ENCODE measurements around the gene MIER2. TPM values are rescaled to one million over a fixed set of nuclear protein-coding genes. Genes with fewer than 3 reads are reported as not detected.

MIER2 gene
- polyA plus RNA-seq, 1 donor from 2014 or later: 16.0 TPM

- Histone ChIP-seq H3K9me2 (ENCODE audit: insufficient read depth, low read length) (no peaks in the 10 kb centered on the region), H3K79me2 (replicated peaks; ENCODE audit: insufficient read depth, low read length) (no peaks in the 10 kb centered on the region), H3F3A (ENCODE audit: insufficient read depth, low read length, poor library complexity, severe bottlenecking) (no peaks in the 10 kb centered on the region), H3K36me3 (ENCODE audit: insufficient read depth, low read length) (peaks cover 16% of the 10 kb centered on the region), H3K4me3 (ENCODE audit: low read length) (no peak overlapping the region), H4K20me1 (ENCODE audit: insufficient read depth) (no peaks in the 10 kb centered on the region), H3K9ac (ENCODE audit: low read length) (no peak overlapping the region), H3K9me3 (ENCODE audit: low read length) (peaks cover 11% of the 10 kb centered on the region), H3K4me2 (ENCODE audit: low read length) (no peak overlapping the region), H3K27ac (ENCODE audit: low read length) (no peak overlapping the region), H3K27me3 (ENCODE audit: insufficient read depth, low read depth, low read length) (no peaks in the 10 kb centered on the region), H2AFZ (ENCODE audit: low read depth, low read length) (no peak overlapping the region)
- TF ChIP-seq EZH2 (IDR thresholded peaks at IDR 0.05; ENCODE audit: borderline replicate concordance, insufficient read depth, low read length, poor library complexity, severe bottlenecking) (no peak), TAF1 (IDR thresholded peaks at IDR 0.05; ENCODE audit: low read depth) (no peak), REST (IDR thresholded peaks at IDR 0.05; ENCODE audit: borderline replicate concordance) (no peak), CTCF (IDR thresholded peaks at IDR 0.05; ENCODE audit: poor library complexity, severe bottlenecking) (no peak), POLR2AphosphoS5 (IDR thresholded peaks at IDR 0.05) (no peak), SMC3 (conservative IDR thresholded peaks at IDR 0.05; ENCODE audit: poor library complexity) (no peak)
Observed at GRCh38 chr19:317710-318508, 26.7 kb downstream of the MIER2 start.

- Histone ChIP-seq H2AFZ (ENCODE audit: low read depth, low read length) (no peak overlapping the region), H3K4me2 (ENCODE audit: low read length) (no peak overlapping the region), H3F3A (ENCODE audit: insufficient read depth, low read length, poor library complexity, severe bottlenecking) (no peaks in the 10 kb centered on the region), H3K4me3 (ENCODE audit: low read length) (no peak overlapping the region), H3K27me3 (ENCODE audit: insufficient read depth, low read depth, low read length) (no peaks in the 10 kb centered on the region), H4K20me1 (ENCODE audit: insufficient read depth) (no peaks in the 10 kb centered on the region), H3K36me3 (ENCODE audit: insufficient read depth, low read length) (peaks cover 10% of the 10 kb centered on the region), H3K9ac (ENCODE audit: low read length) (no peak overlapping the region), H3K9me3 (ENCODE audit: low read length) (peaks cover 4% of the 10 kb centered on the region), H3K79me2 (replicated peaks; ENCODE audit: insufficient read depth, low read length) (no peaks in the 10 kb centered on the region), H3K9me2 (ENCODE audit: insufficient read depth, low read length) (no peaks in the 10 kb centered on the region), H3K27ac (ENCODE audit: low read length) (no peak overlapping the region)
- TF ChIP-seq TAF1 (IDR thresholded peaks at IDR 0.05; ENCODE audit: low read depth): no peak
- no peak for TF ChIP-seq EP300 (conservative IDR thresholded peaks at IDR 0.05; ENCODE audit: poor library complexity, severe bottlenecking)
Observed at GRCh38 chr19:315811-316210, 28.8 kb downstream of the MIER2 start.

All from neural cell (in vitro differentiated cells).